Loucy (cell line): Measurements from ENCODE around the gene THBS4.
"Not testable (repeated sequence)": the region's sequence is repeated elsewhere in the genome, so short reads cannot be mapped to it uniquely, and the experiment has no call there.

Experiments used
- H2AFZ ChIP-seq: fragments of 200-600 bp; sonication (generic); 2 replicates; pipeline ENCODE4 v1.6.0; 2016; ENCODE audit warnings: antibody characterized with exemption, mild to moderate bottlenecking, low read length, moderate library complexity
- H3F3A ChIP-seq: fragments of 200-600 bp; 2 replicates; pipeline ENCODE4 v1.6.0; 2016; ENCODE audit warnings: antibody characterized with exemption, low read depth, mild to moderate bottlenecking
- H3K27me3 ChIP-seq: fragments of 200-600 bp; sonication (generic); 2 replicates; pipeline ENCODE4 v1.6.1; 2014; ENCODE audit warnings: low read length, mild to moderate bottlenecking; ENCODE audit not compliant: insufficient read depth, poor library complexity, severe bottlenecking
- H3K36me3 ChIP-seq: fragments of 200-600 bp; sonication (generic); 2 replicates; pipeline ENCODE4 v1.6.1; 2016; ENCODE audit warnings: low read length; ENCODE audit not compliant: insufficient read depth
- H3K4me1 ChIP-seq: fragments of 200-600 bp; sonication (generic); 2 replicates; pipeline ENCODE4 v1.5.1; 2014; ENCODE audit warnings: low read length, mild to moderate bottlenecking; ENCODE audit not compliant: insufficient read depth, poor library complexity, severe bottlenecking
- H3K4me2 ChIP-seq: fragments of 200-600 bp; sonication (generic); 2 replicates; pipeline ENCODE4 v1.6.0; 2014; ENCODE audit warnings: antibody characterized with exemption, low read length, low read depth, mild to moderate bottlenecking; ENCODE audit not compliant: poor library complexity, severe bottlenecking
- H3K4me3 ChIP-seq: fragments of 200-600 bp; sonication (generic); 2 replicates; pipeline ENCODE4 v1.5.1; 2014; ENCODE audit warnings: low read length, mild to moderate bottlenecking, mixed read lengths; ENCODE audit not compliant: poor library complexity, severe bottlenecking
- H3K79me2 ChIP-seq: fragments of 200-600 bp; sonication (generic); 2 replicates; pipeline ENCODE4 v1.6.1; 2014; ENCODE audit warnings: low read length; ENCODE audit not compliant: insufficient read depth
- H3K9ac ChIP-seq: fragments of 200-600 bp; sonication (generic); 2 replicates; pipeline ENCODE4 v1.6.0; 2014; ENCODE audit warnings: mild to moderate bottlenecking, low read depth, low read length, moderate library complexity; ENCODE audit not compliant: poor library complexity, severe bottlenecking
- H3K9me2 ChIP-seq: fragments of 200-600 bp; sonication (generic); replicated peaks from 2 replicates; pipeline ENCODE4 v1.6.1; 2016; ENCODE audit warnings: low read depth, low read length, mixed read lengths
- H3K9me3 ChIP-seq: fragments of 200-600 bp; sonication (generic); 2 replicates; pipeline ENCODE4 v1.6.1; 2014; ENCODE audit warnings: mild to moderate bottlenecking, antibody characterized with exemption, low read length, low read depth; ENCODE audit not compliant: insufficient read depth
- H4K20me1 ChIP-seq: fragments of 200-600 bp; sonication (generic); 2 replicates; pipeline ENCODE4 v1.6.0; 2014; ENCODE audit warnings: antibody characterized with exemption, low read length, mild to moderate bottlenecking; ENCODE audit not compliant: insufficient read depth, poor library complexity, severe bottlenecking
- CTCF ChIP-seq: fragments of 200-600 bp; sonication (generic); conservative IDR thresholded peaks from 2 replicates; pipeline ENCODE4 v1.5.1; 2014; ENCODE audit warnings: mild to moderate bottlenecking, antibody characterized with exemption, low read length
- EZH2phosphoT487 ChIP-seq: fragments of 200-600 bp; IDR thresholded peaks from 2 replicates; pipeline ENCODE4 v1.6.1; 2018; ENCODE audit warnings: antibody characterized with exemption, mild to moderate bottlenecking, moderate library complexity, borderline replicate concordance

The THBS4 gene

GRCh38 chr5:80105698-80106439 is 70.7 kb downstream of the THBS4 start:
- H3K27me3 ChIP-seq = no peaks in the 10 kb centered on the region
- H3K9me2 ChIP-seq = no peaks in the 10 kb centered on the region
- no peaks in the 10 kb centered on the region for H3K36me3 ChIP-seq
- no peaks in the 10 kb centered on the region for H4K20me1 ChIP-seq
- H2AFZ ChIP-seq = no peak overlapping the region
- H3K4me1 ChIP-seq = no peaks in the 10 kb centered on the region
- H3K4me2 ChIP-seq = no peak overlapping the region
- H3K9ac ChIP-seq = no peak overlapping the region
- TF ChIP-seq CTCF (no peak), EZH2phosphoT487 (no peak)
- no peak overlapping the region for H3K4me3 ChIP-seq
- no peaks in the 10 kb centered on the region for H3F3A ChIP-seq
- no peaks in the 10 kb centered on the region for H3K79me2 ChIP-seq
- no peaks in the 10 kb centered on the region for H3K9me3 ChIP-seq

- Histone ChIP-seq H3K4me1 (no peaks in the 10 kb centered on the region), H3K9me2 (no peaks in the 10 kb centered on the region), H2AFZ (no peak overlapping the region), H3F3A (no peaks in the 10 kb centered on the region), H3K4me3 (no peak overlapping the region), H3K9me3 (no peaks in the 10 kb centered on the region), H3K36me3 (no peaks in the 10 kb centered on the region), H3K27me3 (no peaks in the 10 kb centered on the region), H3K9ac (no peak overlapping the region), H3K4me2 (no peak overlapping the region), H3K79me2 (no peaks in the 10 kb centered on the region), H4K20me1 (no peaks in the 10 kb centered on the region)
- TF ChIP-seq EZH2phosphoT487 = no peak
- TF ChIP-seq CTCF = no peak
These were observed 71.8 kb downstream of the THBS4 start for GRCh38 chr5:80106916-80107315.

GRCh38 chr5:80109646-80110478 is 74.7 kb downstream of the THBS4 start:
- H3K9ac ChIP-seq = no peak overlapping the region
- no peak overlapping the region for H3K4me2 ChIP-seq
- no peak overlapping the region for H3K4me3 ChIP-seq
- no peaks in the 10 kb centered on the region for H3K4me1 ChIP-seq
- H4K20me1 ChIP-seq = no peaks in the 10 kb centered on the region
- H3K36me3 ChIP-seq = no peaks in the 10 kb centered on the region
- no peaks in the 10 kb centered on the region for H3K9me2 ChIP-seq
- no peaks in the 10 kb centered on the region for H3K79me2 ChIP-seq
- no peaks in the 10 kb centered on the region for H3K27me3 ChIP-seq
- H3K9me3 ChIP-seq = 0 out of 2 replicates have a peak, but pooled peaks cover 4% of the 10 kb centered on the region
- H3F3A ChIP-seq = no peaks in the 10 kb centered on the region
- no peak for TF ChIP-seq EZH2phosphoT487
- H2AFZ ChIP-seq = no peak overlapping the region

GRCh38 chr5:80111376-80111990 is 76.3 kb downstream of the THBS4 start:
- H3K4me1 ChIP-seq, H3K9me3 ChIP-seq, H3F3A ChIP-seq, H3K4me2 ChIP-seq, H3K4me3 ChIP-seq, H4K20me1 ChIP-seq, H3K9ac ChIP-seq, H2AFZ ChIP-seq, H3K36me3 ChIP-seq, H3K79me2 ChIP-seq, H3K27me3 ChIP-seq, H3K9me2 ChIP-seq: not testable (repeated sequence)
